Measurements from ENCODE around the gene TSPEAR.

- TF ChIP-seq, protein P1, sequence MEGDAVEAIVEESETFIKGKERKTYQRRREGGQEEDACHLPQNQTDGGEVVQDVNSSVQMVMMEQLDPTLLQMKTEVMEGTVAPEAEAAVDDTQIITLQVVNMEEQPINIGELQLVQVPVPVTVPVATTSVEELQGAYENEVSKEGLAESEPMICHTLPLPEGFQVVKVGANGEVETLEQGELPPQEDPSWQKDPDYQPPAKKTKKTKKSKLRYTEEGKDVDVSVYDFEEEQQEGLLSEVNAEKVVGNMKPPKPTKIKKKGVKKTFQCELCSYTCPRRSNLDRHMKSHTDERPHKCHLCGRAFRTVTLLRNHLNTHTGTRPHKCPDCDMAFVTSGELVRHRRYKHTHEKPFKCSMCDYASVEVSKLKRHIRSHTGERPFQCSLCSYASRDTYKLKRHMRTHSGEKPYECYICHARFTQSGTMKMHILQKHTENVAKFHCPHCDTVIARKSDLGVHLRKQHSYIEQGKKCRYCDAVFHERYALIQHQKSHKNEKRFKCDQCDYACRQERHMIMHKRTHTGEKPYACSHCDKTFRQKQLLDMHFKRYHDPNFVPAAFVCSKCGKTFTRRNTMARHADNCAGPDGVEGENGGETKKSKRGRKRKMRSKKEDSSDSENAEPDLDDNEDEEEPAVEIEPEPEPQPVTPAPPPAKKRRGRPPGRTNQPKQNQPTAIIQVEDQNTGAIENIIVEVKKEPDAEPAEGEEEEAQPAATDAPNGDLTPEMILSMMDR (IDR thresholded peaks at IDR 0.05), result no peak
- TF ChIP-seq POLR2A (IDR thresholded peaks at IDR 0.05), result no peak
Observed at GRCh38 chr21:44734841-44735240, 23.5 kb upstream of the TSPEAR start.

Measured in testis (tissue), 2 donors.